IMR-90 (cell line): Measurements from ENCODE around the gene QRFP. TPM values are rescaled to one million over a fixed set of nuclear protein-coding genes. Genes with fewer than 3 reads are reported as not detected.

Source experiments
- ATAC-seq: fragments of 200-7000 bp; cut with Tn5 transposase; 2 replicates; pipeline ENCODE4 v1.9.1; 2020; ENCODE audit warnings: low read depth, mild to moderate bottlenecking, moderate library complexity
- BruUV-seq: library from RNA; stranded (reverse); fragments of 400-500 nt; replicated peaks from 2 replicates; lab custom pipeline; 2021; lab: Mats Ljungman, UMichigan
- CTCF ChIA-PET: fragments of 300-600 bp; formaldehyde crosslinking; extraction: SDS; loops from one replicate; lab custom pipeline; 2021; ENCODE audit warnings: antibody characterized with exemption; lab: Yijun Ruan, JAX
- POLR2A ChIA-PET: fragments of 300-600 bp; sonication (Branson Sonifier 250); formaldehyde crosslinking; loops from one replicate; lab custom pipeline; 2022; ENCODE audit warnings: antibody characterized with exemption; ENCODE audit not compliant: unreplicated experiment; lab: Charles Lee
- DNase-seq: peaks from one replicate; pipeline ENCODE4 v3.0.0; 2013
- H2AFZ ChIP-seq: replicated peaks from 2 replicates; pipeline ENCODE3; 2013; ENCODE audit warnings: low read length, mild to moderate bottlenecking; ENCODE audit not compliant: poor library complexity
- H2AK5ac ChIP-seq: 2 replicates; pipeline ENCODE4 v1.6.1; 2013; ENCODE audit warnings: low read depth, low read length, inconsistent platforms
- H2AK9ac ChIP-seq: replicated peaks from 2 replicates; pipeline ENCODE3; 2013; ENCODE audit warnings: mild to moderate bottlenecking, low read depth, low read length, moderate library complexity; ENCODE audit not compliant: poor library complexity
- H2BK120ac ChIP-seq: 2 replicates; pipeline ENCODE4 v1.6.1; 2013; ENCODE audit warnings: low read depth, low read length, inconsistent platforms
- H2BK15ac ChIP-seq: 3 replicates; pipeline ENCODE4 v1.6.1; 2013; ENCODE audit warnings: low read depth, low read length, inconsistent platforms
- H2BK20ac ChIP-seq: 2 replicates; pipeline ENCODE4 v1.6.1; 2013; ENCODE audit warnings: low read depth, mild to moderate bottlenecking, inconsistent platforms, low read length, moderate library complexity
- H2BK5ac ChIP-seq: 2 replicates; pipeline ENCODE4 v1.6.1; 2013; ENCODE audit warnings: mild to moderate bottlenecking, low read depth, low read length, inconsistent platforms; ENCODE audit not compliant: poor library complexity, severe bottlenecking
- H3K14ac ChIP-seq: replicated peaks from 2 replicates; pipeline ENCODE4 v1.6.1; 2013; ENCODE audit warnings: low read depth, low read length, inconsistent platforms
- H3K18ac ChIP-seq: 2 replicates; pipeline ENCODE4 v1.6.1; 2013; ENCODE audit warnings: low read depth, low read length, control low read depth
- H3K23ac ChIP-seq: 2 replicates; pipeline ENCODE4 v1.6.1; 2013; ENCODE audit warnings: low read depth, low read length, inconsistent platforms
- H3K27ac ChIP-seq: 2 replicates; pipeline ENCODE4 v1.5.1; 2013; ENCODE audit warnings: mild to moderate bottlenecking, control low read depth, low read length; ENCODE audit not compliant: insufficient read depth
- H3K27me3 ChIP-seq: 2 replicates; pipeline ENCODE4 v1.6.1; 2013; ENCODE audit warnings: low read length; ENCODE audit not compliant: control insufficient read depth, insufficient read depth
- H3K36me3 ChIP-seq: 2 replicates; pipeline ENCODE4 v1.6.1; 2013; ENCODE audit warnings: low read length, mixed read lengths; ENCODE audit not compliant: control insufficient read depth, insufficient read depth
- H3K4ac ChIP-seq: 2 replicates; pipeline ENCODE4 v1.6.1; 2013; ENCODE audit warnings: low read depth, low read length, inconsistent platforms
- H3K4me1 ChIP-seq: 2 replicates; pipeline ENCODE4 v1.6.1; 2013; ENCODE audit warnings: low read length, mixed read lengths; ENCODE audit not compliant: control insufficient read depth, insufficient read depth
- H3K4me2 ChIP-seq: 2 replicates; pipeline ENCODE4 v1.6.1; 2013; ENCODE audit warnings: low read depth, mild to moderate bottlenecking, control low read depth, low read length, moderate library complexity
- H3K4me3 ChIP-seq: 2 replicates; pipeline ENCODE4 v1.5.1; 2013; ENCODE audit warnings: low read depth, mild to moderate bottlenecking, control low read depth, low read length, moderate library complexity; ENCODE audit not compliant: insufficient read depth
- H3K56ac ChIP-seq: 2 replicates; pipeline ENCODE4 v1.6.1; 2013; ENCODE audit warnings: low read length, inconsistent platforms; ENCODE audit not compliant: insufficient read depth; ENCODE audit errors: extremely low read depth
- H3K79me1 ChIP-seq, 2 experiments: 2 replicates each; pipeline ENCODE4 v1.6.1; 2013; ENCODE audit warnings: low read length in 2 of 2, inconsistent platforms in 1 of 2, low read depth in 1 of 2
- H3K9ac ChIP-seq: 2 replicates; pipeline ENCODE4 v1.6.1; 2013; ENCODE audit warnings: low read depth, low read length, control low read depth
- H3K9me1 ChIP-seq: 2 replicates; pipeline ENCODE4 v1.6.1; 2013; ENCODE audit warnings: low read length, inconsistent platforms; ENCODE audit not compliant: insufficient read depth
- H3K9me3 ChIP-seq: 2 replicates; pipeline ENCODE4 v1.6.1; 2013; ENCODE audit warnings: low read length; ENCODE audit not compliant: control insufficient read depth, insufficient read depth
- H4K20me1 ChIP-seq: 2 replicates; pipeline ENCODE4 v1.6.1; 2013; ENCODE audit warnings: low read length, inconsistent platforms; ENCODE audit not compliant: insufficient read depth
- H4K5ac ChIP-seq: 2 replicates; pipeline ENCODE4 v1.6.1; 2013; ENCODE audit warnings: mild to moderate bottlenecking, low read depth, low read length, control low read depth
- H4K8ac ChIP-seq, 2 experiments: 2 replicates each; pipeline ENCODE4 v1.6.1; 2013; ENCODE audit warnings: low read depth in 2 of 2, low read length in 2 of 2, control low read depth in 1 of 2, inconsistent platforms in 1 of 2
- H4K91ac ChIP-seq: 2 replicates; pipeline ENCODE4 v1.6.1; 2013; ENCODE audit warnings: low read depth, low read length, inconsistent platforms; ENCODE audit not compliant: insufficient read depth
- CEBPB ChIP-seq: IDR thresholded peaks from 2 replicates; pipeline ENCODE4 v1.6.1; 2012; ENCODE audit warnings: low read depth, low read length, improper control_type of control experiment
- CHD1 ChIP-seq: IDR thresholded peaks from 2 replicates; pipeline ENCODE4 v1.6.1; 2012; ENCODE audit warnings: low read depth, low read length, improper control_type of control experiment
- CTCF ChIP-seq: conservative IDR thresholded peaks from 2 replicates; pipeline ENCODE4 v1.5.1; 2012; ENCODE audit warnings: mild to moderate bottlenecking, low read depth, low read length, improper control_type of control experiment
- ELK1 ChIP-seq: fragments of 150-350 bp; IDR thresholded peaks from 2 replicates; pipeline ENCODE4 v1.6.1; 2016; ENCODE audit warnings: low read depth, mild to moderate bottlenecking, low read length, moderate library complexity, borderline replicate concordance
- MAFK ChIP-seq: IDR thresholded peaks from 2 replicates; pipeline ENCODE4 v1.6.1; 2012; ENCODE audit warnings: low read depth, low read length, improper control_type of control experiment
- MAZ ChIP-seq: IDR thresholded peaks from 2 replicates; pipeline ENCODE4 v1.6.1; 2012; ENCODE audit warnings: low read depth, mild to moderate bottlenecking, low read length, improper control_type of control experiment, moderate library complexity, borderline replicate concordance
- NFE2L2 ChIP-seq: fragments of 150-350 bp; IDR thresholded peaks from 2 replicates; pipeline ENCODE4 v1.6.1; 2016; ENCODE audit warnings: low read depth, mild to moderate bottlenecking, low read length
- POLR2A ChIP-seq: IDR thresholded peaks from 2 replicates; pipeline ENCODE4 v1.6.1; 2012; ENCODE audit warnings: mild to moderate bottlenecking, low read depth, low read length
- RAD21 ChIP-seq: IDR thresholded peaks from 2 replicates; pipeline ENCODE4 v1.6.1; 2012; ENCODE audit warnings: low read length, improper control_type of control experiment
- RCOR1 ChIP-seq: IDR thresholded peaks from 2 replicates; pipeline ENCODE4 v1.6.1; 2012; ENCODE audit warnings: mild to moderate bottlenecking, low read length, improper control_type of control experiment; ENCODE audit not compliant: insufficient replicate concordance
- RFX5 ChIP-seq: IDR thresholded peaks from 2 replicates; pipeline ENCODE4 v1.8.0; 2012; ENCODE audit warnings: low read depth, mild to moderate bottlenecking, low read length, moderate library complexity
- SMC3 ChIP-seq: fragments of 150-350 bp; IDR thresholded peaks from 2 replicates; pipeline ENCODE4 v1.6.1; 2016; ENCODE audit warnings: low read depth, mild to moderate bottlenecking, antibody characterized with exemption, low read length, moderate library complexity
- USF2 ChIP-seq: fragments of 150-350 bp; IDR thresholded peaks from 2 replicates; pipeline ENCODE4 v1.6.1; 2017; ENCODE audit warnings: mild to moderate bottlenecking, antibody characterized with exemption, low read length, low read depth
- WGBS, 2 experiments: methylation state at CpG; one replicate each; pipeline versions ENCODE4 v1.1.5 to v1.1.7; 2013; ENCODE audit warnings: missing lambda C conversion rate in 2 of 2; ENCODE audit not compliant: insufficient read length in 1 of 2; ENCODE audit errors: extremely low coverage in 2 of 2; 5-methylcytosine and 5-hydroxymethylcytosine counted together
- dilution Hi-C: fragments of 300-500 bp; cut with HindIII; formaldehyde crosslinking; loops from one replicate; pipeline ENCODE4 v1.14.3; 2018; ENCODE audit warnings: low sequenced_read_pairs; ENCODE audit not compliant: unreplicated experiment
- in situ Hi-C: fragments of 300-500 bp; cut with MboI; formaldehyde crosslinking; loops from 3 replicates; pipeline ENCODE4 v1.14.3; 2019; ENCODE audit warnings: low sequenced_read_pairs, inconsistent platforms, mixed read lengths
- intact Hi-C: fragments of 100-400 bp; cut with micrococcal nuclease; formaldehyde crosslinking; loops from 2 replicates; pipeline ENCODE4 v1.10.0; 2022
- polyA plus RNA-seq, 3 experiments: library from polyadenylated mRNA; depleted of rRNA; stranded (reverse); fragments of >200 nt; gene quantifications; 2 replicates each; pipeline ENCODE4 v1.2.3, GENCODE V29; 2012; ENCODE audit warnings: low replicate concordance in 1 of 3
- total RNA-seq: library from RNA; depleted of rRNA; stranded (reverse); fragments of >200 nt; gene quantifications from 2 replicates; pipeline ENCODE4 v1.2.3, GENCODE V29; 2012

QRFP gene
- total and polyA plus RNA-seq, 2 of the 4 experiments (the other 2 are of a cell fraction): not detected

DNA sequence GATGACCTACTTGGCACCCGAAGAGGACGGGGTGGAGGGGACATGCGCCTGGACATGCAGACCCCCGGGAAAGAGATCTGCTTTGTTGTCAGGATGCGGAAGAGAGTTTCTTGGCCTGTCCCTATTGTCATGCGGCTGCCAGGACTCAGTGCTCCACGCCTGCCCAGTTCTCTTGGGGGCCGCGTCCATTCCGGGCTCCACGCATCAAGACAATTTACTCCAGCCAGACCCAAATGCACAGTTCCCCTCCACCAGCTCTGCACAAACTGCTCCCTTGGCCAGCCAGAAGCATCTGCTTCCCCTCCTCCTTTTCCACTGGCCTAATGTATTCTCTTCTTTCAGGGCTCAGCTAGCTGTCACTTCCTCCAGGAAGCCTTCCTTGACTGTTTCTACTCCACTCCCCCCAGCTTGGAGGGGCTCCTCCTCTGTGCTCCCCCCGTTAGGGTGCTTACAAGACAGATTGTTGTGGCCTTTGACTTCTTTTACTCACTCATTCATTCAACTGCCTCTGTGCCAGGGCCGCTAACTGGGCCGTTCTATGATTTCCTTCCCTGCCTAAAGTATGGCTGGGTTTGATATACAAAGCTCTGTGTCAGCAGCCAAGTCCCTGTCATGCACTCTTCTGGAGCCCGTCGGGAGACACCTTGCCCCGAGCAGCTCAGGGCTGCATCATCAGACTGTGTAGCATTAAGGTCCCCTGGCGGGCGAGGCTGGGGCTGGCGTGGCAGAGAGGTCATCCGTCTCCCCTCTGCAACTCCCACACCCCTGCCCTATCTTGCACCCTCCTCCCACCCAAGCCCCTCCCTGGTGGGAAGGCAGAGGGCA lies 35.9 kb upstream of the QRFP start:
- Histone ChIP-seq H3K56ac (peak overlapping the region; percentile 5; the same call in 1 of the 2 replicates), H2BK15ac (peak overlapping the region; percentile 59; the same call in 2 of the 3 replicates), H3K9ac (peak overlapping the region; percentile 27), H3K4me2 (peak overlapping the region; percentile 67), H4K8ac (peak overlapping the region; percentile 17 to 73; a peak in 3 of 4 replicates), H3K27me3 (no peaks in the 10 kb centered on the region), H3K9me1 (peaks cover 13% of the 10 kb centered on the region), H2AFZ (peak overlapping the region; percentile 81), H3K9me3 (no peaks in the 10 kb centered on the region), H4K20me1 (peaks cover 4% of the 10 kb centered on the region; the same call in 1 of the 2 replicates), H3K27ac (peak overlapping the region; percentile 88), H2BK5ac (peak overlapping the region; percentile 97), H4K91ac (peak overlapping the region; percentile 95), H3K4me1 (peaks cover 44% of the 10 kb centered on the region), H3K4me3 (peak overlapping the region; percentile 27; the same call in 1 of the 2 replicates), H4K5ac (peak overlapping the region; percentile 11; the same call in 1 of the 2 replicates), H3K18ac (peak overlapping the region; percentile 67), H2AK5ac (peak overlapping the region; percentile 82), H3K79me1 (no peaks in the 10 kb centered on the region), H3K4ac (peak overlapping the region; percentile 85), H2BK120ac (peak overlapping the region; percentile 90), H2AK9ac (peak overlapping the region; percentile 96), H3K23ac (peak overlapping the region; percentile 78; the same call in 1 of the 2 replicates), H3K14ac (peak overlapping the region; percentile 66), H2BK20ac (peak overlapping the region; percentile 92), H3K36me3 (no peaks in the 10 kb centered on the region)
- intact Hi-C loops (no loop called here), in situ Hi-C loops (no loop called here), dilution Hi-C loops (no loop called here)
- 50% methylated on average over 10 of the region's 21 CpGs; no CpG with 5 or more reads in 1 of the 2 experiments for WGBS, 2 experiments
- peak; percentile 71 for ATAC-seq
- ChIA-PET CTCF (interaction anchor here (0.6 to 1.7 kb wide), 5 partner anchors 39 to 448 kb away, joined by 3 to 5 read pairs (median 4); no protein-coding TSS in a partner anchor), POLR2A (no interaction called here)
- no TSS peak for BruUV-seq
- DNase-seq: peak; percentile 75
- TF ChIP-seq RFX5 (no peak), MAFK (0 out of 2 replicates have a peak, but pooled peaks have one; percentile 11), MAZ (no peak), POLR2A (no peak), RAD21 (peak; percentile 28; the same call in 1 of the 2 replicates), CHD1 (no peak), USF2 (no peak), ELK1 (no peak), CEBPB (no peak), RCOR1 (no peak), NFE2L2 (no peak), CTCF (peak; percentile 32; the same call in 1 of the 2 replicates), SMC3 (no peak)
